ENCODE data around the gene GSK3B. TPM values are rescaled to one million over a fixed set of nuclear protein-coding genes. Genes with fewer than 3 reads are reported as not detected.

Gene GSK3B
- total and polyA plus RNA-seq, 2 experiments from 2014 or later: 29.0 to 45.3 TPM

- Histone ChIP-seq H2AFZ (peak overlapping the region; percentile 89), H4K20me1 (replicated peaks; ENCODE audit: insufficient read depth) (no peaks in the 10 kb centered on the region), H3K4me1 (ENCODE audit: insufficient read depth) (peaks cover 9% of the 10 kb centered on the region; the same call in 1 of the 2 replicates), H3K4me2 (no peak overlapping the region), H3K9me2 (ENCODE audit: insufficient read depth) (0 out of 2 replicates have a peak, but pooled peaks cover 7% of the 10 kb centered on the region), H3K4me3 (no peak overlapping the region), H3K27ac (ENCODE audit: low read depth) (no peak overlapping the region), H3K36me3 (ENCODE audit: insufficient read depth) (no peaks in the 10 kb centered on the region), H3K79me2 (replicated peaks; ENCODE audit: insufficient read depth) (no peaks in the 10 kb centered on the region), H3K27me3 (ENCODE audit: insufficient read depth) (no peaks in the 10 kb centered on the region), H3F3A (replicated peaks; ENCODE audit: low read depth) (no peaks in the 10 kb centered on the region)
- H3K4me1 Mint-ChIP-seq: peaks cover 11% of the 10 kb centered on the region
- H3K36me3 Mint-ChIP-seq (ENCODE audit: low read depth): no peaks in the 10 kb centered on the region
- peaks cover 5% of the 10 kb centered on the region for H3K27me3 Mint-ChIP-seq (ENCODE audit: insufficient read depth, low read depth, poor library complexity)
- no peak overlapping the region for H3K4me3 Mint-ChIP-seq
- no peaks in the 10 kb centered on the region for H3K9me3 Mint-ChIP-seq
- no peak for ATAC-seq
- no peak for DNase-seq (ENCODE audit: low spot score)
- TF ChIP-seq STAT1 (IDR thresholded peaks at IDR 0.05; ENCODE audit: unreplicated experiment) (no peak), ZNF114 (CRISPR knock-in tag; IDR thresholded peaks at IDR 0.05) (no peak), CREB1 (CRISPR knock-in tag; IDR thresholded peaks at IDR 0.05; ENCODE audit: low read depth) (no peak), POLR2AphosphoS5 (IDR thresholded peaks at IDR 0.05; ENCODE audit: low read depth) (no peak), JUNB (IDR thresholded peaks at IDR 0.05; ENCODE audit: unreplicated experiment) (no peak)
- H3K27ac Mint-ChIP-seq: no peak overlapping the region
These were observed 298.4 kb downstream of the GSK3B start for GRCh38 chr3:119795849-119796248.

GRCh38 chr3:119794971-119795612, 299.2 kb downstream of the GSK3B start:
- H2AFZ ChIP-seq: peak overlapping the region; percentile 89
- H3K9me2 ChIP-seq (ENCODE audit: insufficient read depth): 0 out of 2 replicates have a peak, but pooled peaks cover 7% of the 10 kb centered on the region
- no peaks in the 10 kb centered on the region for H4K20me1 ChIP-seq (replicated peaks; ENCODE audit: insufficient read depth)
- peak overlapping the region; percentile 82; the same call in 1 of the 2 replicates for H3K27ac Mint-ChIP-seq
- DNase-seq (ENCODE audit: low spot score) (peak; percentile 73), ATAC-seq (peak; percentile 99)
- no peaks in the 10 kb centered on the region for H3F3A ChIP-seq (replicated peaks; ENCODE audit: low read depth)
- peaks cover 9% of the 10 kb centered on the region; the same call in 1 of the 2 replicates for H3K4me1 ChIP-seq (ENCODE audit: insufficient read depth)
- H3K27me3 Mint-ChIP-seq (ENCODE audit: insufficient read depth, low read depth, poor library complexity): peaks cover 5% of the 10 kb centered on the region
- H3K79me2 ChIP-seq (replicated peaks; ENCODE audit: insufficient read depth): no peaks in the 10 kb centered on the region
- no peaks in the 10 kb centered on the region for H3K36me3 Mint-ChIP-seq (ENCODE audit: low read depth)
- no peak overlapping the region; the same call in 2 of the 3 replicates for H3K4me3 Mint-ChIP-seq
- H3K4me1 Mint-ChIP-seq: peaks cover 11% of the 10 kb centered on the region
- H3K4me2 ChIP-seq: peak overlapping the region; percentile 62; the same call in 1 of the 2 replicates
- H3K9me3 Mint-ChIP-seq: no peaks in the 10 kb centered on the region
- no peak overlapping the region for H3K27ac ChIP-seq (ENCODE audit: low read depth)
- no peaks in the 10 kb centered on the region for H3K36me3 ChIP-seq (ENCODE audit: insufficient read depth)
- no peaks in the 10 kb centered on the region for H3K27me3 ChIP-seq (ENCODE audit: insufficient read depth)
- H3K4me3 ChIP-seq: no peak overlapping the region; the same call in 1 of the 2 replicates
- TF ChIP-seq ETS1 (IDR thresholded peaks at IDR 0.05) (no peak), STAT1 (IDR thresholded peaks at IDR 0.05; ENCODE audit: unreplicated experiment) (no peak), ZNF462 (CRISPR knock-in tag; IDR thresholded peaks at IDR 0.05) (peak; percentile 43; the same call in 1 of the 2 replicates), ZNF331 (CRISPR knock-in tag; IDR thresholded peaks at IDR 0.05; ENCODE audit: low read depth) (no peak), CREB1 (CRISPR knock-in tag; IDR thresholded peaks at IDR 0.05; ENCODE audit: low read depth) (no peak)

Measured in GM23338 (cell line).